ENCODE measurements around the gene NTF3. TPM values are rescaled to one million over a fixed set of nuclear protein-coding genes. Genes with fewer than 3 reads are reported as not detected.
"Not testable (repeated sequence)": the region's sequence is repeated elsewhere in the genome, so short reads cannot be mapped to it uniquely, and the experiment has no call there.

Gene NTF3
- total and polyA plus RNA-seq, 9 donors = 3.2 to 15.9 (median 9.4) TPM

- H3K36me3 ChIP-seq = no peaks in the 10 kb centered on the region
- 81 to 91% (median 82%) methylated on average over 3 of the region's 3 CpGs for WGBS, 3 donors
These were observed 101.5 kb downstream of the NTF3 start for GRCh38 chr12:5533368-5533767.

GRCh38 chr12:5534426-5535199 is 102.7 kb downstream of the NTF3 start:
- intact Hi-C loops (cut with DNase I) = no loop called here
- no peak for TF ChIP-seq EP300 (IDR thresholded peaks at IDR 0.05)
- no peak for TF ChIP-seq POLR2A (IDR thresholded peaks at IDR 0.05)
- no peak for TF ChIP-seq CTCF (IDR thresholded peaks at IDR 0.05)
- WGBS, 3 donors = 88 to 93% (median 93%) methylated on average over 10 of the region's 10 CpGs
- Histone ChIP-seq H3K4me3 (no peak overlapping the region), H3K36me3 (no peaks in the 10 kb centered on the region), H3K9me3 (no peaks in the 10 kb centered on the region), H3K4me1 (ENCODE audit: insufficient read depth) (no peaks in the 10 kb centered on the region), H3K27me3 (no peaks in the 10 kb centered on the region), H3K27ac (no peak overlapping the region)
- DNase-seq = no peak

More at GRCh38 chr12:5533368-5533767, 101.5 kb downstream of the NTF3 start:
- H3K4me3 ChIP-seq = no peak overlapping the region
- H3K4me1 ChIP-seq (ENCODE audit: insufficient read depth) = no peaks in the 10 kb centered on the region
- DNase-seq = no peak
- H3K27ac ChIP-seq = no peak overlapping the region
- intact Hi-C loops (cut with DNase I) = no loop called here
- no peak for TF ChIP-seq POLR2A (IDR thresholded peaks at IDR 0.05)
- no peak for TF ChIP-seq CTCF (IDR thresholded peaks at IDR 0.05)
- TF ChIP-seq EP300 (IDR thresholded peaks at IDR 0.05) = no peak
- no peaks in the 10 kb centered on the region for H3K27me3 ChIP-seq
- no peaks in the 10 kb centered on the region for H3K9me3 ChIP-seq

GRCh38 chr12:5535541-5535940 is 103.6 kb downstream of the NTF3 start:
- H3K36me3 ChIP-seq = no peaks in the 10 kb centered on the region
- 73 to 80% (median 73%) methylated on average over 3 of the region's 3 CpGs for WGBS, 3 donors

GRCh38 chr12:5537026-5537615 is 105.2 kb downstream of the NTF3 start:
- WGBS, 3 donors = 47 to 56% (median 48%) methylated on average over 13 of the region's 13 CpGs

More at GRCh38 chr12:5535541-5535940, 103.6 kb downstream of the NTF3 start:
- intact Hi-C loops (cut with DNase I) = no loop called here
- H3K27ac ChIP-seq = no peak overlapping the region
- H3K4me1 ChIP-seq (ENCODE audit: insufficient read depth) = no peaks in the 10 kb centered on the region
- no peaks in the 10 kb centered on the region for H3K9me3 ChIP-seq
- H3K27me3 ChIP-seq = no peaks in the 10 kb centered on the region
- no peak for TF ChIP-seq EP300 (IDR thresholded peaks at IDR 0.05)
- TF ChIP-seq CTCF (IDR thresholded peaks at IDR 0.05) = no peak
- no peak for TF ChIP-seq POLR2A (IDR thresholded peaks at IDR 0.05)
- no peak for DNase-seq
- H3K4me3 ChIP-seq = no peak overlapping the region

GRCh38 chr12:5537771-5538170 is 105.9 kb downstream of the NTF3 start:
- 84 to 88% (median 87%) methylated on average over 8 of the region's 8 CpGs for WGBS, 3 donors
- no peak for DNase-seq
- intact Hi-C loops (cut with DNase I) = no loop called here

More at GRCh38 chr12:5537026-5537615, 105.2 kb downstream of the NTF3 start:
- intact Hi-C loops (cut with DNase I); DNase-seq; H3K27me3 ChIP-seq; H3K9me3 ChIP-seq; H3K36me3 ChIP-seq; H3K4me3 ChIP-seq; H3K27ac ChIP-seq; H3K4me1 ChIP-seq (ENCODE audit: insufficient read depth): not testable (repeated sequence)

More at GRCh38 chr12:5537771-5538170, 105.9 kb downstream of the NTF3 start:
- Histone ChIP-seq H3K4me1 (ENCODE audit: insufficient read depth) (no peaks in the 10 kb centered on the region), H3K36me3 (no peaks in the 10 kb centered on the region), H3K4me3 (no peak overlapping the region), H3K9me3 (no peaks in the 10 kb centered on the region), H3K27me3 (no peaks in the 10 kb centered on the region), H3K27ac (no peak overlapping the region)
- TF ChIP-seq CTCF (IDR thresholded peaks at IDR 0.05) = no peak
- TF ChIP-seq EP300 (IDR thresholded peaks at IDR 0.05) = no peak
- no peak for TF ChIP-seq POLR2A (IDR thresholded peaks at IDR 0.05)
